Nephron progenitor cell (in vitro differentiated cells): ENCODE data around the gene ICAM5.

Source experiments
- DNase-seq: peaks from one replicate; pipeline ENCODE4 v3.0.0; 2021
- H3K27ac Mint-ChIP-seq: 2 replicates; pipeline ENCODE4 v1.8.0; 2021; ENCODE audit warnings: mild to moderate bottlenecking, moderate library complexity, mixed read lengths
- H3K27me3 Mint-ChIP-seq: 2 replicates; pipeline ENCODE4 v1.8.0; 2021; ENCODE audit warnings: mild to moderate bottlenecking, low read depth, mixed read lengths; ENCODE audit not compliant: poor library complexity
- H3K36me3 Mint-ChIP-seq: 2 replicates; pipeline ENCODE4 v1.8.0; 2021; ENCODE audit warnings: low read depth, mixed read lengths
- H3K4me1 Mint-ChIP-seq: 2 replicates; pipeline ENCODE4 v1.8.0; 2021; ENCODE audit warnings: mixed read lengths
- H3K4me3 Mint-ChIP-seq: 2 replicates; pipeline ENCODE4 v1.8.0; 2021; ENCODE audit warnings: mild to moderate bottlenecking, moderate library complexity, mixed read lengths
- H3K9me3 Mint-ChIP-seq: 2 replicates; pipeline ENCODE4 v1.8.0; 2021; ENCODE audit warnings: mild to moderate bottlenecking, moderate library complexity, mixed read lengths
- TF ChIP-seq, protein P1 (sequence below): fragments of 200-600 bp; sonication (generic); IDR thresholded peaks from 2 replicates; pipeline ENCODE4 v1.5.0; 2021; ENCODE audit warnings: antibody characterized with exemption

The ICAM5 gene

DNA sequence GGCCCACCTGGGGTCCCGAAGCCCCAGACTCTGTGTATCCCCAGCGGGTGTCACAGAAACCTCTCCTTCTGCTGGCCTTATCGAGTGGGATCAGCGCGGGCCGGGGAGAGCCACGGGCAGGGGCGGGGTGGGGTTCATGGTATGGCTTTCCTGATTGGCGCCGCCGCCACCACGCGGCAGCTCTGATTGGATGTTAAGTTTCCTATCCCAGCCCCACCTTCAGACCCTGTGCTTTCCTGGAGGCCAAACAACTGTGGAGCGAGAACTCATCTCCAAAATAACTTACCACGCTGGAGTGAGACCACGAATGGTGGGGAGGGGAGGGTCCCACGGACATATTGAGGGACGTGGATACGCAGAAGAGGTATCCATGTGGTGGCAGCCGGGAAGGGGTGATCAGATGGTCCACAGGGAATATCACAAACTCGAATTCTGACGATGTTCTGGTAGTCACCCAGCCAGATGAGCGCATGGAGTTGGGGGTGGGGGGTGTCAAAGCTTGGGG lies 1.0 kb upstream of the ICAM5 start:
- Mint-ChIP-seq H3K36me3 (peaks cover 7% of the 10 kb centered on the region), H3K9me3 (no peaks in the 10 kb centered on the region), H3K4me3 (peak overlapping the region; percentile 75), H3K4me1 (peaks cover 30% of the 10 kb centered on the region), H3K27me3 (peaks cover 90% of the 10 kb centered on the region), H3K27ac (peak overlapping the region; percentile 61)
- TF ChIP-seq, protein P1, sequence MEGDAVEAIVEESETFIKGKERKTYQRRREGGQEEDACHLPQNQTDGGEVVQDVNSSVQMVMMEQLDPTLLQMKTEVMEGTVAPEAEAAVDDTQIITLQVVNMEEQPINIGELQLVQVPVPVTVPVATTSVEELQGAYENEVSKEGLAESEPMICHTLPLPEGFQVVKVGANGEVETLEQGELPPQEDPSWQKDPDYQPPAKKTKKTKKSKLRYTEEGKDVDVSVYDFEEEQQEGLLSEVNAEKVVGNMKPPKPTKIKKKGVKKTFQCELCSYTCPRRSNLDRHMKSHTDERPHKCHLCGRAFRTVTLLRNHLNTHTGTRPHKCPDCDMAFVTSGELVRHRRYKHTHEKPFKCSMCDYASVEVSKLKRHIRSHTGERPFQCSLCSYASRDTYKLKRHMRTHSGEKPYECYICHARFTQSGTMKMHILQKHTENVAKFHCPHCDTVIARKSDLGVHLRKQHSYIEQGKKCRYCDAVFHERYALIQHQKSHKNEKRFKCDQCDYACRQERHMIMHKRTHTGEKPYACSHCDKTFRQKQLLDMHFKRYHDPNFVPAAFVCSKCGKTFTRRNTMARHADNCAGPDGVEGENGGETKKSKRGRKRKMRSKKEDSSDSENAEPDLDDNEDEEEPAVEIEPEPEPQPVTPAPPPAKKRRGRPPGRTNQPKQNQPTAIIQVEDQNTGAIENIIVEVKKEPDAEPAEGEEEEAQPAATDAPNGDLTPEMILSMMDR = no peak
- DNase-seq = peak; percentile 75

DNA sequence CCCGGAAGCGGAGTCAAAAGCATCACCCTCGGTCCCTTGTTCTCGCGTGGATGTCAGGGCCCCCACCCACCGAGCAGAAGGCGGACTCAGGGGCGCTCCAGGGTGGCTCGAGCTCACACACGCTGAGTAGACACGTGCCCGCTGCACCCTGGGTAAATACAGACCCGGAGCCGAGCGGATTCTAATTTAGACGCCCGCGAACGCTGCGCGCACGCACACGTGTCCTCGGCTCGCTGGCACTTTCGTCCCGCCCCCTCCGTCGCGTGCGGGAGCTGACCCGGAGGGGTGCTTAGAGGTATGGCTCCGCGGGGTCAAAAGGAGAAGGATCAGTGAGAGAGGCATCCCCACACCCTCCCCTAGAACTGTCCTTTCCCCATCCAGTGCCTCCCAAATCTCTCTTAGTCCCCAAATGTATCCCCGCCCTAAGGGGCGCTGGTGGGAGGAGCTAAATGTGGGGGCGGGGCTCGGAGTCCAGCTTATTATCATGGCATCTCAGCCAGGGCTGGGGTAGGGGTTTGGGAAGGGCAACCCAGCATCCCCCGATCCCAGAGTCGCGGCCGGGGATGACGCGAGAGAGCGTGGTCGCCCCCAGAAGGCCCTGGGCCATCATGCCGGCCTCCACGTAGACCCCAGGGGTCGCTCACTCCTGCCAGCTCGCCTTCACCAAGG lies 451 bp upstream of the ICAM5 start:
- H3K36me3 Mint-ChIP-seq = peaks cover 7% of the 10 kb centered on the region
- DNase-seq = peak; percentile 63
- no peak overlapping the region for H3K27ac Mint-ChIP-seq
- TF ChIP-seq, protein P1 = no peak
- no peaks in the 10 kb centered on the region for H3K9me3 Mint-ChIP-seq
- peak overlapping the region; percentile 75 for H3K4me3 Mint-ChIP-seq
- peaks cover 30% of the 10 kb centered on the region for H3K4me1 Mint-ChIP-seq
- H3K27me3 Mint-ChIP-seq = peaks cover 95% of the 10 kb centered on the region

DNA sequence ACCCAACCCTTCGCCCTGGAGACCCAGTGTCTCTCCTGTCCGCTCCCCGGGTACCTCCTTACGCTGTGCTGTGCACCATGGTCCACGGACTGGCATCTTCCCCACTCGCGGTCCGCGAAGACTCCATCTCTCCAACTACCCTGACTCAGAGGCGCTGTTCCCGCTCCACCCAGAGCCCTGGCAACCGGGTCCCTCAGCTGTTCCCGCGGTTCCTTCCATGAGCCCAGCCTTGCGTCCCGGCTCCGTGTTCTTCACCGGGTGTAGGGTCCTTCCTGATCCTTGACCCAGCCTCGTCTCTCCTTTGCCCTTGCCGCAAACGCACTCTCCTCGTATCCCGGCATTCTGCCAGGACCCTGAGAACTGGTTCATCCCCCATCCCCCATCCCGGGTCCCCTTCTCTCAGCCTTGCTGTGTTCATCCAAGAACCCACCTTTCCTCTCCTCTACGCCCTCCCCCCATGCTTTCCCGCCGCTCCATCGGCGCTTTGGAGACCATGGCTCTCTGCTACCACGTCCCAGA lies 664 bp downstream of the ICAM5 start:
- Mint-ChIP-seq H3K9me3 (no peaks in the 10 kb centered on the region), H3K27me3 (peaks cover 100% of the 10 kb centered on the region), H3K36me3 (no peaks in the 10 kb centered on the region), H3K4me1 (peaks cover 31% of the 10 kb centered on the region), H3K4me3 (peak overlapping the region; percentile 69), H3K27ac (no peak overlapping the region)
- TF ChIP-seq, protein P1 = no peak
- peak; percentile 36 for DNase-seq

DNA sequence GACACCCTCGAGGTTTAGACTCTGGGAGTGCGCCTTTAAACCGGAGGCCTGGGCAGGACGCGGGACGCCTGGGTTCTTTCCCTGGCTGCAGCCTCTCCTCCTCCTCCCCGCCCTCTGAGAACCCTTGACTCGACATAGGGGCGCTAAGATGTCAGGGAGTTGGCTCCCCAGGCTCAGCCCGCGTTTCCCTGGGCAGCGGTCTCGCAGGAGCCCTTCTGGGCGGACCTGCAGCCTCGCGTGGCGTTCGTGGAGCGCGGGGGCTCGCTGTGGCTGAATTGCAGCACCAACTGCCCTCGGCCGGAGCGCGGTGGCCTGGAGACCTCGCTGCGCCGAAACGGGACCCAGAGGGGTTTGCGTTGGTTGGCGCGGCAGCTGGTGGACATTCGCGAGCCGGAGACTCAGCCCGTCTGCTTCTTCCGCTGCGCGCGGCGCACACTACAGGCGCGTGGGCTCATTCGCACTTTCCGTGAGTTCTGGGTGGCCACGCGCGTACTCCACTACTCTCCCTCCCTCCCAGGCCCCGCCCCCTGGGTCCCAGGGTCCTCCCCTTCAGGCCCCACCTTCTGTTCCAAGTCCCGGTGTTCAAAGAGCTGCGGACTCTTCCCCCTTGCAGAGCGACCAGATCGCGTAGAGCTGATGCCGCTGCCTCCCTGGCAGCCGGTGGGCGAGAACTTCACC lies 1.3 kb downstream of the ICAM5 start:
- TF ChIP-seq, protein P1 = no peak
- Mint-ChIP-seq H3K27ac (no peak overlapping the region), H3K4me3 (peak overlapping the region; percentile 69), H3K9me3 (no peaks in the 10 kb centered on the region), H3K36me3 (no peaks in the 10 kb centered on the region), H3K4me1 (peaks cover 33% of the 10 kb centered on the region), H3K27me3 (peaks cover 100% of the 10 kb centered on the region)
- DNase-seq = peak; percentile 54

DNA sequence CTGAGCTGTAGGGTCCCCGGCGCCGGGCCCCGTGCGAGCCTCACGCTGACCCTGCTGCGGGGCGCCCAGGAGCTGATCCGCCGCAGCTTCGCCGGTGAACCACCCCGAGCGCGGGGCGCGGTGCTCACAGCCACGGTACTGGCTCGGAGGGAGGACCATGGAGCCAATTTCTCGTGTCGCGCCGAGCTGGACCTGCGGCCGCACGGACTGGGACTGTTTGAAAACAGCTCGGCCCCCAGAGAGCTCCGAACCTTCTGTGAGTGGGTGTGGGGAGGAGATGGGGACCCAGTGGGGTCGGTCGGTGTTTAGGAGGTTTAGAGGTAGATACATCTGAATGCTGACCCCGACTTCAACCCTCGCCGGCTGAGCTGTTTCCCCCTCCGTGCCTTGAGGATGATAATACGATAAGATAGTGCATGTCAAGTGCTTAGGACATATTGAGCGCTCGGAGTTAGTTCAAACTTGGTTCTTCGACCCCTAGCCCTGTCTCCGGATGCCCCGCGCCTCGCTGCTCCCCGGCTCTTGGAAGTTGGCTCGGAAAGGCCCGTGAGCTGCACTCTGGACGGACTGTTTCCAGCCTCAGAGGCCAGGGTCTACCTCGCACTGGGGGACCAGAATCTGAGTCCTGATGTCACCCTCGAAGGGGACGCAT lies 1.9 kb downstream of the ICAM5 start:
- Mint-ChIP-seq H3K36me3 (no peaks in the 10 kb centered on the region), H3K27ac (no peak overlapping the region), H3K27me3 (peaks cover 100% of the 10 kb centered on the region), H3K4me3 (peak overlapping the region; percentile 69), H3K4me1 (peaks cover 26% of the 10 kb centered on the region), H3K9me3 (no peaks in the 10 kb centered on the region)
- TF ChIP-seq, protein P1 = no peak
- DNase-seq = no peak
